ENCODE results near the gene STX10.
A peak's percentile ranks its signal among the peaks of the same experiment; 100 is the strongest.

The STX10 gene

DNA sequence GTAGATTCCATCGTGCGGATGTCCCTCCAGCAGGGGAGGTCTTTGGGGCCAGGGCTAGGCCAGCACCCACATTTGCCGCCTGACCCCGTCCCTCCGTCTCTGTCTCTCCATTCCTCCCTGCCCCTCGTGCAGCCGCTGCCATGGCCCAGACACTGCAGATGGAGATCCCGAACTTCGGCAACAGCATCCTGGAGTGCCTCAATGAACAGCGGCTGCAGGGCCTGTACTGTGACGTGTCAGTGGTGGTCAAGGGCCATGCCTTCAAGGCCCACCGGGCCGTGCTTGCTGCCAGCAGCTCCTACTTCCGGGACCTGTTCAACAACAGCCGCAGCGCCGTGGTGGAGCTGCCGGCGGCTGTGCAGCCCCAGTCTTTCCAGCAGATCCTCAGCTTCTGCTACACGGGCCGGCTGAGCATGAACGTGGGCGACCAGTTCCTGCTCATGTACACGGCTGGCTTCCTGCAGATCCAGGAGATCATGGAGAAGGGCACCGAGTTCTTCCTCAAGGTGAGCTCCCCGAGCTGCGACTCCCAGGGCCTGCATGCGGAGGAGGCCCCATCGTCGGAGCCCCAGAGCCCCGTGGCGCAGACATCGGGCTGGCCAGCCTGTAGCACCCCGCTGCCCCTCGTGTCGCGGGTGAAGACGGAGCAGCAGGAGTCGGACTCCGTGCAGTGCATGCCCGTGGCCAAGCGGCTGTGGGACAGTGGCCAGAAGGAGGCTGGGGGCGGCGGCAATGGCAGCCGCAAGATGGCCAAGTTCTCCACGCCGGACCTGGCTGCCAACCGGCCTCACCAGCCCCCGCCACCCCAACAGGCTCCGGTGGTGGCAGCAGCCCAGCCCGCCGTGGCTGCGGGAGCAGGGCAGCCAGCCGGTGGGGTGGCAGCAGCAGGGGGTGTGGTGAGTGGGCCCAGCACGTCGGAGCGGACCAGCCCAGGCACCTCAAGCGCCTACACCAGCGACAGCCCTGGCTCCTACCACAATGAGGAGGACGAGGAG, 14.8 kb downstream of the STX10 start:
- peaks cover 27% of the 10 kb centered on the region for H3K36me3 Mint-ChIP-seq
- no peak overlapping the region for H3K4me3 Mint-ChIP-seq
- no peaks in the 10 kb centered on the region for H3K9me3 Mint-ChIP-seq
- no peaks in the 10 kb centered on the region for H3K27me3 Mint-ChIP-seq
- ATAC-seq = no peak
- no peak overlapping the region for H3K27ac Mint-ChIP-seq
- H3K4me1 Mint-ChIP-seq = peaks cover 21% of the 10 kb centered on the region

GRCh38 chr19:13134626-13135025, 15.5 kb downstream of the STX10 start:
- Mint-ChIP-seq H3K9me3 (no peaks in the 10 kb centered on the region), H3K27me3 (no peaks in the 10 kb centered on the region), H3K27ac (no peak overlapping the region), H3K36me3 (peaks cover 27% of the 10 kb centered on the region), H3K4me1 (peaks cover 21% of the 10 kb centered on the region), H3K4me3 (no peak overlapping the region)
- ATAC-seq = no peak

DNA sequence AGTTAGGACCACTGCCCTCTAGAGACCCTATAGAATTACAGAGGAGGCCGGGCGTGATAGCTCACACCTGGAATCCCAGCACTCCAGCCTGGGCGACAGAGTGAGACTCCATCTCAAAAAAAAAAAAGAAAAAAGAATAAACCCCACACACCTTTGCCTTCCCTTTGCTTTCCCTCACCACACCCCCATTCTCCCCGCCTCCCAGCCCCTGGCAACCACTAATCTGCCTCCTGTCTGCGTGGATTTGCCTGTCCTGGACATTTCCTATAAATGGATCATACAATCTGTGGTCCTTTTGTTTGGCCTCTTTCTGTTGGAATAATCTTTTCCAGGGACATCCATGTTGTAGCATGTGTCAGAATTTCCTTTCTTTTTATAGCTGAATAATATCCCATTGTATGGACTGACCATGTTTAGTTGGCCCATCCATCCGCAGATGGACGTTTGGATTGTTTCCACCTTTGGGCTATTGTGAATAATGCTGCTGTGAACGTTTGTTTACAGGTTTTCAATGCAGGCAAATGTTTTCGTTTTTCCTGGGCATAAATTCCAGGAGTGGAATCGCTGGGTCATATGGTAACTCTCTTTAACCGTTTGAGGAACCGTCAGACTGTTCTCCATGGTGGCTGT, 16.8 kb downstream of the STX10 start:
- no peak overlapping the region for H3K4me3 Mint-ChIP-seq
- ATAC-seq = no peak
- H3K4me1 Mint-ChIP-seq = peaks cover 28% of the 10 kb centered on the region
- H3K27ac Mint-ChIP-seq = no peak overlapping the region
- no peaks in the 10 kb centered on the region for H3K9me3 Mint-ChIP-seq
- no peaks in the 10 kb centered on the region for H3K27me3 Mint-ChIP-seq
- peaks cover 21% of the 10 kb centered on the region for H3K36me3 Mint-ChIP-seq

GRCh38 chr19:13132471-13133180, 17.5 kb downstream of the STX10 start:
- H3K4me3 Mint-ChIP-seq = no peak overlapping the region
- peaks cover 16% of the 10 kb centered on the region for H3K36me3 Mint-ChIP-seq
- no peaks in the 10 kb centered on the region for H3K9me3 Mint-ChIP-seq
- peak overlapping the region; percentile 28 for H3K27ac Mint-ChIP-seq
- H3K27me3 Mint-ChIP-seq = no peaks in the 10 kb centered on the region
- no peak for ATAC-seq
- peaks cover 33% of the 10 kb centered on the region for H3K4me1 Mint-ChIP-seq

DNA sequence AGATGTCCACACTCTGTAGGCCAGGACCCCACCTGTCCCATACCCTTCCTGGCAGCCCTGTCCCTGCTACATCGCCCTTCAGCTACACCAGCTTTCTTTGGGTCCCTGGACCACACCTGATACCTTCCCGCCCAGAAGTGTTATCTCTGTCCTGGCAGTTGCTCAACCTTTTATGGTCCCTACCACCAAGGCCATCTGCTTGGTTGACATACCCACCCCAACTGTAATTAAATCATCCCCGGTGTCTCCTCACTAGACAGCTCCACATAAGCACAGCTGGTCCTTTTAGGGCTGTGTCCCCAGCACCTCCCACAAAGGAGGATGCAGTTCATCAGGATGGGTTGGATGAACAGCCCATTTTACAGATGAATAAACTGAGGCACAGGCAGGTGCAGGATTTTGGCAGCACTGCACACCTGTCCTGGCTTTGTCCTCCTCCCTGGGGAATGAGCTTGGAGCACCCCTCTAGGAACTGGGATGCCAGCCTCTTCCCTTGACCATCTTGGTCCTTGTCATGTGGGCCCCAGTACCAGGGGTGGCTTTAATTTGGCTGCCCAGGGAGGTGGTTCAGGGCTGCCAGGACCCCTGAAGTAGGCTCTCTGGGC, 19.2 kb downstream of the STX10 start:
- peaks cover 4% of the 10 kb centered on the region for H3K36me3 Mint-ChIP-seq
- H3K27ac Mint-ChIP-seq = peak overlapping the region; percentile 2
- no peak overlapping the region for H3K4me3 Mint-ChIP-seq
- no peak for ATAC-seq
- H3K9me3 Mint-ChIP-seq = no peaks in the 10 kb centered on the region
- H3K4me1 Mint-ChIP-seq = peaks cover 45% of the 10 kb centered on the region
- no peaks in the 10 kb centered on the region for H3K27me3 Mint-ChIP-seq

GRCh38 chr19:13129384-13129783, 20.8 kb downstream of the STX10 start:
- ATAC-seq = peak; percentile 8
- Mint-ChIP-seq H3K9me3 (no peaks in the 10 kb centered on the region), H3K4me1 (peaks cover 45% of the 10 kb centered on the region), H3K27me3 (no peaks in the 10 kb centered on the region), H3K4me3 (no peak overlapping the region), H3K27ac (no peak overlapping the region), H3K36me3 (peaks cover 4% of the 10 kb centered on the region)

- H3K4me3 Mint-ChIP-seq = no peak overlapping the region
- peaks cover 8% of the 10 kb centered on the region for H3K36me3 Mint-ChIP-seq
- peak overlapping the region; percentile 57 for H3K27ac Mint-ChIP-seq
- no peaks in the 10 kb centered on the region for H3K9me3 Mint-ChIP-seq
- no peak for ATAC-seq
- no peaks in the 10 kb centered on the region for H3K27me3 Mint-ChIP-seq
- peaks cover 46% of the 10 kb centered on the region for H3K4me1 Mint-ChIP-seq
Measured at GRCh38 chr19:13128583-13128982, 21.6 kb downstream of the STX10 start.

- Mint-ChIP-seq H3K27me3 (no peaks in the 10 kb centered on the region), H3K36me3 (peaks cover 9% of the 10 kb centered on the region), H3K4me1 (peaks cover 50% of the 10 kb centered on the region), H3K4me3 (no peak overlapping the region), H3K27ac (peak overlapping the region; percentile 57), H3K9me3 (no peaks in the 10 kb centered on the region)
- ATAC-seq = no peak
Measured at GRCh38 chr19:13127811-13128575, 22.2 kb downstream of the STX10 start.

GRCh38 chr19:13127051-13127450, 23.1 kb downstream of the STX10 start:
- Mint-ChIP-seq H3K36me3 (peaks cover 9% of the 10 kb centered on the region), H3K9me3 (no peaks in the 10 kb centered on the region), H3K4me3 (no peak overlapping the region), H3K27ac (peak overlapping the region; percentile 57), H3K27me3 (no peaks in the 10 kb centered on the region), H3K4me1 (peaks cover 52% of the 10 kb centered on the region)
- no peak for ATAC-seq

DNA sequence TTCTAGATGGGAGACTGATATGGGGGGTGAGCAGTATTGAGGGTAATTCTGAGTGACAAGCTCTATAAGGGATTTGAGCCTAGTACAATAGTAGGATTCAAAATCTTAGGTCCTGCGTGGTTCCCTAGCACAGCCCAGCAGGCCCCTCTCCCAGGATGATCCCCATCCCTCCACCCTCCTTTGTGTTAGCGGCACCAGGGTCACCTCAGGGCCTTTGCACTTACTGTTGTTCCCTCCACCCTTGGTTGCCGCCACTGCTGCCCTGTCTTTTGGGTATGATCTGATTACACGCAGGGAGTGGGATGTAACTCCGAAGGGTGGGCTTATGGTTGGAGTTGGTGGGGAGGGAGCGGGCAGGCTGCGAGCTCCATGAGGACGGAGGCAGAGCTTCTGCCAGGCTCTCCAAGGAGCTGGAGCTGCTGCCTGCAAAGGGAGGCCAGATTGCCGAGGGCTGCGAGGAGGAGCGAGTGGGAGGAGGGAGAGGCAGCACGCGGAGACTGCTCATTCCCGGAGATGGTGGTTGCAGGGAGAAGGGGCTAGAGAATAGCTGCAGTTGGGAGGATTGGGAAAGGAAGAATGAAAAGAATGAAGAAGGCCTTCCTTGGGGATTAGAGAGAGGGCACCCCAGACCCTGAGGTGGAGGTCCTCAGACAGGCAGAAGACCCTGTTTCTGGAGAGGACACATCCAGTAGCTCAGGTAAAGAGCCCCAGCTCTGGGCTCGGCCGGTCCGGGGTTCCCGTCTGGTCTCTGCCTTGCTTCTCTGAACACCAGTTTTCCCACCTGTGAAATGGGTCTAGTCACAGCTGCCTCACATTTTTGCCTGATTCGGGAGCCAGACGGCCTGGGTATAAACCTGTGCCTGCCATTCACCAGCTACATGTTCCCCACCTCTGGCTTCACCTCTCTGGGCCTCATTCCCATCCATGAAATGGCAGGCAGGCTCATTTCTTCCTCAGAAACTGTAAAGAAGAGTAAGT, 26.9 kb downstream of the STX10 start:
- peaks cover 9% of the 10 kb centered on the region for H3K36me3 Mint-ChIP-seq
- H3K27ac Mint-ChIP-seq = peak overlapping the region; percentile 84
- H3K27me3 Mint-ChIP-seq = no peaks in the 10 kb centered on the region
- peaks cover 68% of the 10 kb centered on the region for H3K4me1 Mint-ChIP-seq
- H3K9me3 Mint-ChIP-seq = no peaks in the 10 kb centered on the region
- no peak overlapping the region for H3K4me3 Mint-ChIP-seq
- no peak for ATAC-seq

DNA sequence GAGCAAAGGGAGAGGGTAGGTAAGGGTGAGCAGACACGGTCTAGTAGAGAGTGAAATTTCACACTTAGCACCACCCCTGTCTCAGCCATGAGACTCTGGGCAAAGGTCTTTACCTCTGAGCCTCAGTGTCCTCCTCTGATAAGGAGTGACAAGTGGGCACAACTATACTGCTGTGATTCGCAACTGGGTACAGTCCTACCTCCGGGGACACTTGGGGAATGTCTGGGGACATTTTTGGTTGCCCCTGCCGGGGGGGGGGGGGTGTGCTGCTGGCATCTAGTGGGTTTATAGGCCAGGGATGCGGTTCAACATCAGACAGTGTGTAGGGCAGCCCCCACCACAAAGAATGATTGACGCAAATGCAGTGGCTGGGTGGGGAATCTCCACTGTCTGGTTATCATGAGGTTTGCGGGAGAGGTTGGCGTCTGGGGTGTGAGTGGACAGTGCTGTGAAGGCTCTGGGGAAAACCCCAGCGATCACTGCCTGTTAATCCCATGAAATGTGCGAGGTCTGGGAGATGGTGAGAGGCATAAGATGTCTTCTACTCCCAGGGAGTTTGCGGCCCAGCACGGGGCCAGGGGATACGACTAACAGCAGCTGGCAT, 27.8 kb downstream of the STX10 start:
- Mint-ChIP-seq H3K36me3 (peaks cover 5% of the 10 kb centered on the region), H3K4me1 (peaks cover 65% of the 10 kb centered on the region), H3K27me3 (no peaks in the 10 kb centered on the region), H3K27ac (peak overlapping the region; percentile 84), H3K4me3 (peak overlapping the region; percentile 44), H3K9me3 (no peaks in the 10 kb centered on the region)
- ATAC-seq = peak; percentile 28

DNA sequence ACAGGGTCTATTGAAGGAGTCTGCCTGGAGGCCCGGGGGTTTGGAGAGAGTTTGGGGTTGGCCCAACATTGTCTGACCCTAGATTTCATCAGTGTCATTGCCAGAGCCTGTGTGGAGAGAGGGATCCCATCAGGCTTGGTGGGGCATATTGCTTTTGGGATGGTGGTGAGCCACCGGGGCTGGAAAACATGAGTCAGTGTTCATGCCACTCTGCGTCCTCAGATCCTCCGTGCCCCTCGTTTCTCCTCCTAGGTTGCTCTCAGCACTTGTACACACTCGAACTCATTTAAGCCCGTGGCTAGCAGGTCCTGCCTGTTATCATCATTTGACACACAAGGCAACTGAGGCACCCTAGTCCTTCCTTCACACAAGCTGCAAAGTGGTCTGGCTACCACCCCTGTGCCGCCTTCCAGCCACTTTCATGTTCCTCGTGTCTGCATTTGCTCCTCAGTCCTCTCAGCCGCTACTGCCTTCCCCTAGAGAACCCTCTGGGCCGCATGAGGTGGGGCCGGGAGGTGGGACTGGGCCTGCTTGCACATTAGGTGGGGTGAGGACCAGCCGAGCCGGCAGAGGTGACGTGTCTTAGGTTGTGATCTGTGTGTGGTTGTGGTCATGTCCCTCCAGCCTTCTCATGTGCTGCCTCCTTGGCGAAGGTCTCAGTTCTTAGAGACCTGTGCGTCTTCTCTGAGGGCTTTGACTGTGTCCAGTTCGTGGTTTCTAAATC, 28.5 kb downstream of the STX10 start:
- H3K4me3 Mint-ChIP-seq = peak overlapping the region; percentile 44
- peak; percentile 32 for ATAC-seq
- H3K36me3 Mint-ChIP-seq = peaks cover 5% of the 10 kb centered on the region
- H3K27me3 Mint-ChIP-seq = no peaks in the 10 kb centered on the region
- no peaks in the 10 kb centered on the region for H3K9me3 Mint-ChIP-seq
- peaks cover 67% of the 10 kb centered on the region for H3K4me1 Mint-ChIP-seq
- peak overlapping the region; percentile 84 for H3K27ac Mint-ChIP-seq

- Mint-ChIP-seq H3K9me3 (no peaks in the 10 kb centered on the region), H3K27ac (peak overlapping the region; percentile 84), H3K4me1 (peaks cover 67% of the 10 kb centered on the region), H3K36me3 (peaks cover 5% of the 10 kb centered on the region), H3K4me3 (peak overlapping the region; percentile 45), H3K27me3 (no peaks in the 10 kb centered on the region)
- ATAC-seq = no peak
Measured at GRCh38 chr19:13120817-13121216, 29.4 kb downstream of the STX10 start.

Data from stimulated activated memory B cell treated with anti-CD40 and anti-IgM and Interleukin-4, amounts not matched to agents 10 μg/mL and 1 μg/mL and 100 μg/mL, for 72 hours (primary cell).